SK-N-SH (cell line): ENCODE results near the gene SMARCA2. TPM values are rescaled to one million over a fixed set of nuclear protein-coding genes. Genes with fewer than 3 reads are reported as not detected.

Experiments
- CTCF ChIA-PET: fragments of 300-600, 350-600 bp; formaldehyde crosslinking; extraction: SDS; loops from one replicate; lab custom pipeline; 2021; lab: Yijun Ruan, JAX
- POLR2A ChIA-PET: fragments of 350-600 bp; sonication (Branson Sonifier 250); formaldehyde crosslinking; extraction: SDS; loops from one replicate; lab custom pipeline; 2020; ENCODE audit warnings: antibody characterized with exemption, inconsistent platforms; lab: Yijun Ruan, JAX
- DNase-seq: peaks from one replicate; pipeline ENCODE4 v3.0.0; 2012
- H2AFZ ChIP-seq: fragments of 200-600 bp; sonication (generic); 2 replicates; pipeline ENCODE4 v1.8.1; 2016; ENCODE audit warnings: antibody characterized with exemption, mild to moderate bottlenecking, low read depth
- H3F3A ChIP-seq: fragments of 200-600 bp; sonication (generic); replicated peaks from 2 replicates; pipeline ENCODE3; 2016; ENCODE audit warnings: antibody characterized with exemption, mild to moderate bottlenecking; ENCODE audit not compliant: insufficient read depth
- H3K27ac ChIP-seq, 2 experiments: fragments of 200-500 bp in 1 of 2; fragments of 200-600 bp in 1 of 2; sonication (Bioruptor generic) in 1 of 2; sonication (generic), shearing (Covaris generic) in 1 of 2; 2 replicates each; pipeline versions ENCODE4 v1.5.1 to v1.6.1; 2014 to 2016; ENCODE audit warnings: low read depth in 2 of 2, inconsistent platforms in 1 of 2, low read length in 1 of 2, mild to moderate bottlenecking in 1 of 2, mixed read lengths in 1 of 2
- H3K27me3 ChIP-seq: fragments of 200-600 bp; sonication (generic), shearing (Covaris generic); 2 replicates; pipeline ENCODE4 v1.6.1; 2016; ENCODE audit warnings: mixed run types; ENCODE audit not compliant: insufficient read depth
- H3K36me3 ChIP-seq, 2 experiments: fragments of 200-500 bp in 1 of 2; fragments of 200-600 bp in 1 of 2; sonication (Bioruptor generic) in 1 of 2; sonication (generic) in 1 of 2; replicated peaks in 1 of 2; 2 replicates each; pipeline versions ENCODE3 to v1.5.1; 2014 to 2016; ENCODE audit warnings: low read length in 1 of 2, mild to moderate bottlenecking in 1 of 2; ENCODE audit not compliant: insufficient read depth in 2 of 2, control insufficient read depth in 1 of 2
- H3K4me1 ChIP-seq, 2 experiments: fragments of 200-500 bp in 1 of 2; fragments of 200-600 bp in 1 of 2; sonication (Bioruptor generic) in 1 of 2; sonication (generic), shearing (Covaris generic) in 1 of 2; 2 replicates each; pipeline versions ENCODE4 v1.5.1 to v1.6.1; 2014 to 2016; ENCODE audit warnings: low read depth in 1 of 2, low read length in 1 of 2, mixed run types in 1 of 2; ENCODE audit not compliant: insufficient read depth in 2 of 2, control insufficient read depth in 1 of 2
- H3K4me2 ChIP-seq: fragments of 200-600 bp; sonication (generic), shearing (Covaris generic); 2 replicates; pipeline ENCODE4 v1.6.1; 2017; ENCODE audit warnings: mixed run types
- H3K4me3 ChIP-seq, 2 experiments: fragments of 200-500 bp in 1 of 2; fragments of 200-600 bp in 1 of 2; sonication (Bioruptor generic) in 1 of 2; sonication (generic), shearing (Covaris generic) in 1 of 2; 2 replicates each; pipeline versions ENCODE4 v1.5.1 to v1.8.1; 2014 to 2016; ENCODE audit warnings: low read depth in 2 of 2, inconsistent platforms in 1 of 2, low read length in 1 of 2, mild to moderate bottlenecking in 1 of 2, mixed read lengths in 1 of 2, moderate library complexity in 1 of 2
- H3K79me2 ChIP-seq: fragments of 200-600 bp; sonication (generic); 2 replicates; pipeline ENCODE4 v1.8.1; 2017; ENCODE audit warnings: mild to moderate bottlenecking; ENCODE audit not compliant: insufficient read depth
- H3K9ac ChIP-seq: fragments of 200-600 bp; sonication (generic); 2 replicates; pipeline ENCODE4 v1.6.1; 2017; ENCODE audit warnings: mixed run types
- H3K9me2 ChIP-seq: fragments of 200-600 bp; sonication (generic); 2 replicates; pipeline ENCODE4 v1.6.1; 2017; ENCODE audit warnings: mixed run types
- H3K9me3 ChIP-seq: fragments of 200-600 bp; sonication (generic); 2 replicates; pipeline ENCODE4 v1.6.1; 2017; ENCODE audit warnings: mixed run types, mild to moderate bottlenecking, moderate library complexity
- H4K20me1 ChIP-seq: fragments of 200-600 bp; sonication (generic); 2 replicates; pipeline ENCODE4 v1.6.1; 2017; ENCODE audit warnings: mild to moderate bottlenecking, mixed run types; ENCODE audit not compliant: insufficient read depth
- ELF1 ChIP-seq: IDR thresholded peaks from 2 replicates; pipeline ENCODE4 v1.4.0; 2012
- EP300 ChIP-seq, 2 experiments: IDR thresholded peaks; 2 replicates each; pipeline versions ENCODE4 v1.4.0 to v1.6.1; 2012; ENCODE audit warnings: borderline replicate concordance in 1 of 2, low read depth in 1 of 2, low read length in 1 of 2
- FOXM1 ChIP-seq: IDR thresholded peaks from 2 replicates; pipeline ENCODE4 v1.4.0; 2012; ENCODE audit warnings: low read depth, mild to moderate bottlenecking
- GABPA ChIP-seq: IDR thresholded peaks from 2 replicates; pipeline ENCODE4 v1.4.0; 2012; ENCODE audit warnings: low read depth, mild to moderate bottlenecking
- JUND ChIP-seq: IDR thresholded peaks from 2 replicates; pipeline ENCODE4 v1.4.0; 2012
- NFIC ChIP-seq: IDR thresholded peaks from 2 replicates; pipeline ENCODE4 v1.4.0; 2012; ENCODE audit warnings: borderline replicate concordance
- POLR2AphosphoS5 ChIP-seq: IDR thresholded peaks from 2 replicates; pipeline ENCODE4 v1.6.1; 2012; ENCODE audit warnings: low read depth, low read length
- RAD21 ChIP-seq: IDR thresholded peaks from 2 replicates; pipeline ENCODE4 v1.6.1; 2012; ENCODE audit warnings: mild to moderate bottlenecking, low read length
- RCOR1 ChIP-seq: fragments of 150-350 bp; IDR thresholded peaks from 2 replicates; pipeline ENCODE4 v1.6.1; 2017; ENCODE audit warnings: antibody characterized with exemption, low read length
- RXRA ChIP-seq: IDR thresholded peaks from 2 replicates; pipeline ENCODE4 v1.4.0; 2012; ENCODE audit warnings: low read depth, mild to moderate bottlenecking, borderline replicate concordance
- SIN3A ChIP-seq: IDR thresholded peaks from 2 replicates; pipeline ENCODE4 v1.6.1; 2012; ENCODE audit warnings: low read depth, mild to moderate bottlenecking, low read length, moderate library complexity, borderline replicate concordance
- SMC3 ChIP-seq: IDR thresholded peaks from 2 replicates; pipeline ENCODE4 v1.6.1; 2012; ENCODE audit warnings: low read depth, low read length, improper control_type of control experiment
- TAF1 ChIP-seq: IDR thresholded peaks from 2 replicates; pipeline ENCODE4 v1.6.1; 2012; ENCODE audit warnings: low read depth, mild to moderate bottlenecking, low read length, moderate library complexity, borderline replicate concordance
- TCF12 ChIP-seq: IDR thresholded peaks from 2 replicates; pipeline ENCODE4 v1.4.0; 2012
- TEAD4 ChIP-seq: IDR thresholded peaks from 2 replicates; pipeline ENCODE4 v1.4.0; 2012; ENCODE audit warnings: mild to moderate bottlenecking, borderline replicate concordance; ENCODE audit not compliant: insufficient read depth
- USF2 ChIP-seq: fragments of 150-350 bp; IDR thresholded peaks from 2 replicates; pipeline ENCODE4 v1.6.1; 2017; ENCODE audit warnings: antibody characterized with exemption, low read length, low read depth, borderline replicate concordance
- WGBS: methylation state at CpG from one replicate; pipeline ENCODE4 v1.1.6; 2017; ENCODE audit warnings: low lambda C conversion rate; 5-methylcytosine and 5-hydroxymethylcytosine counted together
- polyA plus RNA-seq, 3 experiments: library from polyadenylated mRNA; depleted of rRNA; stranded (reverse); fragments of >200 nt; gene quantifications; 2 replicates each; pipeline ENCODE4 v1.2.3, GENCODE V29; 2012
- TF ChIP-seq, protein P1 (sequence below): IDR thresholded peaks from 2 replicates; pipeline ENCODE4 v1.6.1; 2012; ENCODE audit warnings: mild to moderate bottlenecking, low read depth, low read length, moderate library complexity

The SMARCA2 gene
- polyA plus RNA-seq, 1 of the 3 experiments (the other 2 are of a cell fraction) = 17.4 TPM

DNA sequence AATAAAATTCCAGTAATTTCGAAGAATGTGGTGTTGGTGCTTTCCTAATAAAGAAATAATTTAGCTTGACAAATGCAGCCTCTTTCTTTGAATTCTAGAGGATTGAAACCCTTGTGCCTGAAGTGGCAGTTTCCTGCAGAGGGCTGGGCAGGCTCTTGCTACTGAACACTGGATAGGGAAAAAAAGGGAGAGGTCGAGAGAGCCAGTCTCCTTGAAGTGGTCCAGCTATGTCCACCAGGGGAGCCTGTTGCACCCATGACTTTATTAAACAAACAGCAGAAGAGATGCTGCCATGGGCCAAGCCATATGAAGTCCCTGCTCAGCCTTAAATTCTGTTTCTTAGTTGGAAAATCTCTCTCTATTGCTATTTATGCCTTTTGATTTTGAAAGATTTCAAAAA lies 178.4 kb downstream of the SMARCA2 start:
- H3K79me2 ChIP-seq = no peaks in the 10 kb centered on the region
- no peak overlapping the region for H2AFZ ChIP-seq
- no peaks in the 10 kb centered on the region for H3K4me1 ChIP-seq
- H3K36me3 ChIP-seq = peaks cover 0 to 19% of the 10 kb centered on the region in 2 experiments
- ChIA-PET POLR2A (no interaction called here), CTCF (no interaction called here)
- H3K9me3 ChIP-seq = no peaks in the 10 kb centered on the region
- no peak overlapping the region for H3K4me3 ChIP-seq
- H3K27me3 ChIP-seq = no peaks in the 10 kb centered on the region
- no peak overlapping the region for H3K27ac ChIP-seq
- H3K9me2 ChIP-seq = no peaks in the 10 kb centered on the region
- H3F3A ChIP-seq = no peaks in the 10 kb centered on the region
- 76% methylated on average over 2 of the region's 2 CpGs for WGBS
- DNase-seq = no peak
- no peak overlapping the region for H3K4me2 ChIP-seq
- no peaks in the 10 kb centered on the region for H4K20me1 ChIP-seq
- TF ChIP-seq SMC3 (no peak), RXRA (no peak), SIN3A (no peak), FOXM1 (no peak), TCF12 (no peak)
- H3K9ac ChIP-seq = no peak overlapping the region

DNA sequence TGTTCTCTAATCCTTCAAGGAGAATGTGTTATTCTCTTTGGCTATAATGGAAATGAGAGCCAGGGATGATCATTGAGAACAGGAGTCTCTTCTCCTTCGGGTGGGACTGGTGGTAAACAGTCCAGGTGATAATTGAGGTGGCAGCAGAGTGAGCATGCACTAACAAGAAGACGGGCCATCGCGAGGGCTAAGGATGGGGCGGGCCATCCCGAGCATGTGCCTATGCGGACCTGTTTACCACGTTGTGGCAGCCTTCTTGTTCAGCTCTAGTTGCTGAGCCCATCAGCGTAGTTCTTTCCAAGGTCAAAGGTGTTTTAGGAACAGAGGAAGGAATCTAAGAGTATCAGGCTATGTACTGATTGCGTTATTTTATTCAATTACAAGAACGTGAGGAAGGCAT lies 180.1 kb downstream of the SMARCA2 start:
- DNase-seq = no peak
- H4K20me1 ChIP-seq = no peaks in the 10 kb centered on the region
- H3K79me2 ChIP-seq = no peaks in the 10 kb centered on the region
- POLR2A ChIA-PET = no interaction called here
- no peaks in the 10 kb centered on the region for H3F3A ChIP-seq
- no peak overlapping the region for H3K27ac ChIP-seq
- H3K36me3 ChIP-seq = peaks cover 0 to 11% of the 10 kb centered on the region in 2 experiments
- no peak overlapping the region for H3K4me2 ChIP-seq
- H3K4me1 ChIP-seq = no peaks in the 10 kb centered on the region
- H3K9ac ChIP-seq = no peak overlapping the region
- no peaks in the 10 kb centered on the region for H3K9me2 ChIP-seq
- H3K9me3 ChIP-seq = no peaks in the 10 kb centered on the region
- H3K4me3 ChIP-seq = no peak overlapping the region
- H3K27me3 ChIP-seq = no peaks in the 10 kb centered on the region
- CTCF ChIA-PET = no interaction called here
- TF ChIP-seq GABPA = no peak
- TF ChIP-seq POLR2AphosphoS5 = no peak
- no peak for TF ChIP-seq FOXM1
- no peak for TF ChIP-seq SIN3A
- TF ChIP-seq RCOR1 = no peak
- no peak for TF ChIP-seq RXRA
- no peak for TF ChIP-seq ELF1
- no peak for TF ChIP-seq TAF1
- TF ChIP-seq EP300 (IDR thresholded peaks at IDR 0.05; ENCODE audit: borderline replicate concordance in 1 of 2, low read depth in 1 of 2, low read length in 1 of 2) = no peak
- no peak for TF ChIP-seq NFIC
- 80% methylated on average over 11 of the region's 11 CpGs for WGBS
- H2AFZ ChIP-seq = no peak overlapping the region

DNA sequence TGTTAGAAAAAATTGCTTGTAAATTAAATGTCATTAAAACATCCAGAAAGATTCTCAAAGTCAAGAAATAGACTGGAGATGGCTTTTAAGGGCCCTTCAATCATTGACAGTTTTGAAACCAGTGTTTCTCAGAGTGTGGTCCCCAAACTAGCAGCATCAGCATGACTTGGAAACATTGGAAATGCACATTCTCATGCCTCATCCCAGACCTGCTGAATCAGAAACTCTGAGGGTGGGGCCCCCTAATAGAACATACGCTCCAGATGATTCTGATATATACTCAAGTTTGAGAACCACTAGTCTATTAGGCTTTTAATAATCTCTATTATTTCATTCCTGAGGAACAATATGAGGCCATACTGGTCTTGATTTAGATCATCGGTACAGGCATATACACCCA lies 181.6 kb downstream of the SMARCA2 start:
- no peaks in the 10 kb centered on the region for H3F3A ChIP-seq
- H3K4me2 ChIP-seq = no peak overlapping the region
- H3K9me2 ChIP-seq = no peaks in the 10 kb centered on the region
- H3K79me2 ChIP-seq = no peaks in the 10 kb centered on the region
- WGBS = 100% methylated on average over 2 of the region's 2 CpGs
- H4K20me1 ChIP-seq = no peaks in the 10 kb centered on the region
- ChIA-PET POLR2A (no interaction called here), CTCF (no interaction called here)
- no peaks in the 10 kb centered on the region for H3K4me1 ChIP-seq
- H3K9me3 ChIP-seq = no peaks in the 10 kb centered on the region
- no peak overlapping the region for H3K9ac ChIP-seq
- H3K27me3 ChIP-seq = no peaks in the 10 kb centered on the region
- TF ChIP-seq RCOR1 (no peak), RAD21 (no peak), TCF12 (no peak), JUND (no peak), POLR2AphosphoS5 (no peak), TEAD4 (no peak), SIN3A (no peak), USF2 (no peak)
- TF ChIP-seq, protein P1, sequence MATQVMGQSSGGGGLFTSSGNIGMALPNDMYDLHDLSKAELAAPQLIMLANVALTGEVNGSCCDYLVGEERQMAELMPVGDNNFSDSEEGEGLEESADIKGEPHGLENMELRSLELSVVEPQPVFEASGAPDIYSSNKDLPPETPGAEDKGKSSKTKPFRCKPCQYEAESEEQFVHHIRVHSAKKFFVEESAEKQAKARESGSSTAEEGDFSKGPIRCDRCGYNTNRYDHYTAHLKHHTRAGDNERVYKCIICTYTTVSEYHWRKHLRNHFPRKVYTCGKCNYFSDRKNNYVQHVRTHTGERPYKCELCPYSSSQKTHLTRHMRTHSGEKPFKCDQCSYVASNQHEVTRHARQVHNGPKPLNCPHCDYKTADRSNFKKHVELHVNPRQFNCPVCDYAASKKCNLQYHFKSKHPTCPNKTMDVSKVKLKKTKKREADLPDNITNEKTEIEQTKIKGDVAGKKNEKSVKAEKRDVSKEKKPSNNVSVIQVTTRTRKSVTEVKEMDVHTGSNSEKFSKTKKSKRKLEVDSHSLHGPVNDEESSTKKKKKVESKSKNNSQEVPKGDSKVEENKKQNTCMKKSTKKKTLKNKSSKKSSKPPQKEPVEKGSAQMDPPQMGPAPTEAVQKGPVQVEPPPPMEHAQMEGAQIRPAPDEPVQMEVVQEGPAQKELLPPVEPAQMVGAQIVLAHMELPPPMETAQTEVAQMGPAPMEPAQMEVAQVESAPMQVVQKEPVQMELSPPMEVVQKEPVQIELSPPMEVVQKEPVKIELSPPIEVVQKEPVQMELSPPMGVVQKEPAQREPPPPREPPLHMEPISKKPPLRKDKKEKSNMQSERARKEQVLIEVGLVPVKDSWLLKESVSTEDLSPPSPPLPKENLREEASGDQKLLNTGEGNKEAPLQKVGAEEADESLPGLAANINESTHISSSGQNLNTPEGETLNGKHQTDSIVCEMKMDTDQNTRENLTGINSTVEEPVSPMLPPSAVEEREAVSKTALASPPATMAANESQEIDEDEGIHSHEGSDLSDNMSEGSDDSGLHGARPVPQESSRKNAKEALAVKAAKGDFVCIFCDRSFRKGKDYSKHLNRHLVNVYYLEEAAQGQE = no peak
- H3K4me3 ChIP-seq = no peak overlapping the region
- peaks cover 0 to 6% of the 10 kb centered on the region in 2 experiments for H3K36me3 ChIP-seq
- no peak overlapping the region for H2AFZ ChIP-seq
- DNase-seq = no peak
- no peak overlapping the region for H3K27ac ChIP-seq
